HL-60 (cell line): ENCODE data around the gene CASQ2.

Source experiments
- DNase-seq, 2 experiments: peaks; one replicate each; pipeline ENCODE4 v3.0.0-alpha.2; 2010 to 2020; ENCODE audit warnings: low read depth in 1 of 2, low spot score in 1 of 2
- H3K27ac ChIP-seq: fragments of 250-450 bp; sonication (Bioruptor Pico); replicated peaks from 2 replicates; pipeline ENCODE4 v1.5.1; 2020; ENCODE audit warnings: mild to moderate bottlenecking, moderate library complexity
- H3K27me3 ChIP-seq: fragments of 250-450 bp; sonication (Bioruptor Pico); 2 replicates; pipeline ENCODE4 v1.5.1; 2021; ENCODE audit warnings: mild to moderate bottlenecking, moderate library complexity; ENCODE audit not compliant: insufficient read depth, poor library complexity, severe bottlenecking
- H3K4me3 ChIP-seq: replicated peaks from 2 replicates; pipeline ENCODE4 v1.5.1; 2011; ENCODE audit warnings: mild to moderate bottlenecking, control low read depth, low read length; ENCODE audit not compliant: insufficient read depth
- CTCF ChIP-seq: IDR thresholded peaks from one replicate; pipeline ENCODE4 v1.5.1; 2011; ENCODE audit warnings: low read length, control low read depth, inconsistent platforms; ENCODE audit not compliant: insufficient read depth
- GABPA ChIP-seq: IDR thresholded peaks from 2 replicates; pipeline ENCODE4 v1.6.1; 2012; ENCODE audit warnings: low read depth
- POLR2AphosphoS5 ChIP-seq: IDR thresholded peaks from 2 replicates; pipeline ENCODE4 v1.6.1; 2012; ENCODE audit warnings: low read depth
- SPI1 ChIP-seq: IDR thresholded peaks from 2 replicates; pipeline ENCODE4 v1.6.1; 2012; ENCODE audit warnings: low read depth, mild to moderate bottlenecking, borderline replicate concordance
- TF ChIP-seq, protein P1 (sequence below): IDR thresholded peaks from 2 replicates; pipeline ENCODE4 v1.6.1; 2012; ENCODE audit warnings: low read depth; ENCODE audit not compliant: insufficient replicate concordance

CASQ2 gene

GRCh38 chr1:115666702-115667101 is 101.8 kb downstream of the CASQ2 start:
- DNase-seq = no peak
- H3K27ac ChIP-seq = no peak overlapping the region

GRCh38 chr1:115666206-115666605 is 102.3 kb downstream of the CASQ2 start:
- no peak overlapping the region for H3K27ac ChIP-seq
- no peak for DNase-seq
- no peak overlapping the region for H3K4me3 ChIP-seq
- no peaks in the 10 kb centered on the region for H3K27me3 ChIP-seq
- TF ChIP-seq SPI1 (no peak), POLR2AphosphoS5 (no peak), CTCF (no peak), GABPA (no peak)
- TF ChIP-seq, protein P1, sequence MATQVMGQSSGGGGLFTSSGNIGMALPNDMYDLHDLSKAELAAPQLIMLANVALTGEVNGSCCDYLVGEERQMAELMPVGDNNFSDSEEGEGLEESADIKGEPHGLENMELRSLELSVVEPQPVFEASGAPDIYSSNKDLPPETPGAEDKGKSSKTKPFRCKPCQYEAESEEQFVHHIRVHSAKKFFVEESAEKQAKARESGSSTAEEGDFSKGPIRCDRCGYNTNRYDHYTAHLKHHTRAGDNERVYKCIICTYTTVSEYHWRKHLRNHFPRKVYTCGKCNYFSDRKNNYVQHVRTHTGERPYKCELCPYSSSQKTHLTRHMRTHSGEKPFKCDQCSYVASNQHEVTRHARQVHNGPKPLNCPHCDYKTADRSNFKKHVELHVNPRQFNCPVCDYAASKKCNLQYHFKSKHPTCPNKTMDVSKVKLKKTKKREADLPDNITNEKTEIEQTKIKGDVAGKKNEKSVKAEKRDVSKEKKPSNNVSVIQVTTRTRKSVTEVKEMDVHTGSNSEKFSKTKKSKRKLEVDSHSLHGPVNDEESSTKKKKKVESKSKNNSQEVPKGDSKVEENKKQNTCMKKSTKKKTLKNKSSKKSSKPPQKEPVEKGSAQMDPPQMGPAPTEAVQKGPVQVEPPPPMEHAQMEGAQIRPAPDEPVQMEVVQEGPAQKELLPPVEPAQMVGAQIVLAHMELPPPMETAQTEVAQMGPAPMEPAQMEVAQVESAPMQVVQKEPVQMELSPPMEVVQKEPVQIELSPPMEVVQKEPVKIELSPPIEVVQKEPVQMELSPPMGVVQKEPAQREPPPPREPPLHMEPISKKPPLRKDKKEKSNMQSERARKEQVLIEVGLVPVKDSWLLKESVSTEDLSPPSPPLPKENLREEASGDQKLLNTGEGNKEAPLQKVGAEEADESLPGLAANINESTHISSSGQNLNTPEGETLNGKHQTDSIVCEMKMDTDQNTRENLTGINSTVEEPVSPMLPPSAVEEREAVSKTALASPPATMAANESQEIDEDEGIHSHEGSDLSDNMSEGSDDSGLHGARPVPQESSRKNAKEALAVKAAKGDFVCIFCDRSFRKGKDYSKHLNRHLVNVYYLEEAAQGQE = no peak

More at GRCh38 chr1:115666702-115667101, 101.8 kb downstream of the CASQ2 start:
- TF ChIP-seq POLR2AphosphoS5 (no peak), CTCF (no peak), SPI1 (no peak), GABPA (no peak)
- TF ChIP-seq, protein P1 = no peak
- Histone ChIP-seq H3K4me3 (no peak overlapping the region), H3K27me3 (no peaks in the 10 kb centered on the region)

- no peak for DNase-seq
- TF ChIP-seq, protein P1 = no peak
- no peaks in the 10 kb centered on the region for H3K27me3 ChIP-seq
- H3K27ac ChIP-seq = no peak overlapping the region
- H3K4me3 ChIP-seq = no peak overlapping the region
Measured at GRCh38 chr1:115665319-115666096, 103.0 kb downstream of the CASQ2 start.
